SU-DHL-6 (cell line): ENCODE measurements around the gene PTPRQ.

Source experiments
- H2AFZ ChIP-seq: fragments of 200-600 bp; sonication (generic); 2 replicates; pipeline ENCODE4 v1.6.1; 2014; ENCODE audit warnings: low read depth, mild to moderate bottlenecking, moderate library complexity, mixed read lengths, antibody characterized with exemption, low read length; ENCODE audit not compliant: severe bottlenecking
- H3F3A ChIP-seq: fragments of 200-600 bp; shearing (Covaris generic); 2 replicates; pipeline ENCODE4 v1.6.0; 2016; ENCODE audit warnings: antibody characterized with exemption, mild to moderate bottlenecking; ENCODE audit not compliant: insufficient read depth
- H3K27ac ChIP-seq: fragments of 200-600 bp; sonication (generic); 2 replicates; pipeline ENCODE4 v1.5.1; 2016; ENCODE audit warnings: low read depth, mild to moderate bottlenecking, low read length, moderate library complexity, mixed read lengths
- H3K27me3 ChIP-seq: fragments of 200-600 bp; sonication (generic), shearing (Covaris generic); 2 replicates; pipeline ENCODE4 v1.6.0; 2014; ENCODE audit warnings: mild to moderate bottlenecking, low read length
- H3K36me3 ChIP-seq: fragments of 200-600 bp; sonication (generic); 2 replicates; pipeline ENCODE4 v1.6.1; 2014; ENCODE audit warnings: mild to moderate bottlenecking, low read length, mixed read lengths
- H3K4me2 ChIP-seq: fragments of 300-600, 200-600 bp; shearing (Covaris generic), sonication (generic); 2 replicates; pipeline ENCODE4 v1.6.0; 2014; ENCODE audit warnings: low read length, low read depth, mild to moderate bottlenecking; ENCODE audit not compliant: poor library complexity, severe bottlenecking
- H3K4me3 ChIP-seq: fragments of 200-600 bp; sonication (generic); 2 replicates; pipeline ENCODE4 v1.5.1; 2014; ENCODE audit warnings: antibody characterized with exemption, low read length, mild to moderate bottlenecking, mixed read lengths; ENCODE audit not compliant: insufficient read depth, poor library complexity, severe bottlenecking
- H3K79me2 ChIP-seq: fragments of 200-600 bp; sonication (generic); 2 replicates; pipeline ENCODE4 v1.6.1; 2014; ENCODE audit warnings: mild to moderate bottlenecking, low read length, moderate library complexity; ENCODE audit not compliant: insufficient read depth
- H3K9ac ChIP-seq: fragments of 200-600 bp; sonication (generic); 2 replicates; pipeline ENCODE4 v1.7.0; 2014; ENCODE audit warnings: mild to moderate bottlenecking, low read length
- H3K9me2 ChIP-seq: fragments of 200-600 bp; sonication (generic); replicated peaks from 2 replicates; pipeline ENCODE4 v1.6.1; 2014; ENCODE audit warnings: low read length; ENCODE audit not compliant: insufficient read depth
- H3K9me3 ChIP-seq: fragments of 200-600 bp; sonication (generic); 2 replicates; pipeline ENCODE4 v1.6.1; 2014; ENCODE audit warnings: low read length, mixed read lengths; ENCODE audit not compliant: insufficient read depth
- H4K20me1 ChIP-seq: fragments of 200-600 bp; sonication (generic); 2 replicates; pipeline ENCODE4 v1.6.1; 2014; ENCODE audit warnings: low read depth, mild to moderate bottlenecking, antibody characterized with exemption, low read length, moderate library complexity, mixed read lengths
- EZH2phosphoT487 ChIP-seq: fragments of 200-600 bp; sonication (generic), shearing (Covaris generic); conservative IDR thresholded peaks from 2 replicates; pipeline ENCODE4 v1.6.1; 2018; ENCODE audit warnings: mild to moderate bottlenecking, antibody characterized with exemption, low read length, moderate library complexity, mixed read lengths
- TF ChIP-seq, protein P1 (sequence below): fragments of 200-600 bp; sonication (generic); IDR thresholded peaks from one replicate; pipeline ENCODE4 v1.5.1; 2017; ENCODE audit warnings: antibody characterized with exemption, mild to moderate bottlenecking, low read length, moderate library complexity; ENCODE audit not compliant: insufficient read depth, poor library complexity, severe bottlenecking

PTPRQ gene

GRCh38 chr12:80636832-80637231 lies 192.8 kb downstream of the PTPRQ start:
- TF ChIP-seq, protein P1, sequence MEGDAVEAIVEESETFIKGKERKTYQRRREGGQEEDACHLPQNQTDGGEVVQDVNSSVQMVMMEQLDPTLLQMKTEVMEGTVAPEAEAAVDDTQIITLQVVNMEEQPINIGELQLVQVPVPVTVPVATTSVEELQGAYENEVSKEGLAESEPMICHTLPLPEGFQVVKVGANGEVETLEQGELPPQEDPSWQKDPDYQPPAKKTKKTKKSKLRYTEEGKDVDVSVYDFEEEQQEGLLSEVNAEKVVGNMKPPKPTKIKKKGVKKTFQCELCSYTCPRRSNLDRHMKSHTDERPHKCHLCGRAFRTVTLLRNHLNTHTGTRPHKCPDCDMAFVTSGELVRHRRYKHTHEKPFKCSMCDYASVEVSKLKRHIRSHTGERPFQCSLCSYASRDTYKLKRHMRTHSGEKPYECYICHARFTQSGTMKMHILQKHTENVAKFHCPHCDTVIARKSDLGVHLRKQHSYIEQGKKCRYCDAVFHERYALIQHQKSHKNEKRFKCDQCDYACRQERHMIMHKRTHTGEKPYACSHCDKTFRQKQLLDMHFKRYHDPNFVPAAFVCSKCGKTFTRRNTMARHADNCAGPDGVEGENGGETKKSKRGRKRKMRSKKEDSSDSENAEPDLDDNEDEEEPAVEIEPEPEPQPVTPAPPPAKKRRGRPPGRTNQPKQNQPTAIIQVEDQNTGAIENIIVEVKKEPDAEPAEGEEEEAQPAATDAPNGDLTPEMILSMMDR: no peak
- no peak for TF ChIP-seq EZH2phosphoT487
- H3K4me3 ChIP-seq: no peak overlapping the region
- no peaks in the 10 kb centered on the region for H3K9me2 ChIP-seq
- no peak overlapping the region for H3K9ac ChIP-seq
- H3K36me3 ChIP-seq: no peaks in the 10 kb centered on the region
- H3K9me3 ChIP-seq: no peaks in the 10 kb centered on the region
- no peak overlapping the region for H2AFZ ChIP-seq
- H3K4me2 ChIP-seq: no peak overlapping the region
- H3K27ac ChIP-seq: no peak overlapping the region
- H3K27me3 ChIP-seq: no peaks in the 10 kb centered on the region
- H4K20me1 ChIP-seq: no peaks in the 10 kb centered on the region
- no peaks in the 10 kb centered on the region for H3F3A ChIP-seq
- no peaks in the 10 kb centered on the region for H3K79me2 ChIP-seq

GRCh38 chr12:80641936-80642335 lies 197.9 kb downstream of the PTPRQ start:
- Histone ChIP-seq H3K27ac (no peak overlapping the region), H3K9ac (no peak overlapping the region), H3K79me2 (no peaks in the 10 kb centered on the region), H3K27me3 (no peaks in the 10 kb centered on the region), H2AFZ (no peak overlapping the region), H3F3A (no peaks in the 10 kb centered on the region), H4K20me1 (no peaks in the 10 kb centered on the region), H3K9me3 (no peaks in the 10 kb centered on the region), H3K9me2 (no peaks in the 10 kb centered on the region), H3K4me2 (no peak overlapping the region), H3K36me3 (no peaks in the 10 kb centered on the region), H3K4me3 (no peak overlapping the region)
- TF ChIP-seq EZH2phosphoT487: no peak
- TF ChIP-seq, protein P1: no peak

DNA sequence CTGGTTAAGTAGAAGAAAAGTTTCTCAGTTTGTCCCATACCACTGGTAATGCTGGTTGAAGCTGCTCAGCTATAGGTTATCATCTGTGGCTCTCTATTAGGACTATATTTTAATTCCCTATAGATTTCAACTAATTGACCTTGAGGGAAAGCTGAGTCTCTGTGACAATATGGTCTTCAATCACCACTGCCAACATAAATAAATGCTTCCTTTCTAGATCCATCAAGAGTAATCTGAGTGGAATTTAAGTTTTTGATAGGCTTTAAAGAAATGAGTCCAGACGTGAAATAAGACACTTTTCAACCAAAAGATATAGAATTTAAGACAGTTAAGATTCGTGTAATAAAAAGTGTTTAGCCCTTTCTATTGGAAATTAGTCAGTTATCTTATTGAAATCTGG lies 199.9 kb downstream of the PTPRQ start:
- Histone ChIP-seq H3K9me2 (no peaks in the 10 kb centered on the region), H3K9me3 (no peaks in the 10 kb centered on the region), H3K36me3 (no peaks in the 10 kb centered on the region), H3K27me3 (no peaks in the 10 kb centered on the region), H4K20me1 (no peaks in the 10 kb centered on the region), H3K4me2 (no peak overlapping the region), H2AFZ (no peak overlapping the region), H3K9ac (no peak overlapping the region), H3K79me2 (no peaks in the 10 kb centered on the region), H3F3A (no peaks in the 10 kb centered on the region), H3K27ac (no peak overlapping the region), H3K4me3 (no peak overlapping the region)
- TF ChIP-seq, protein P1: no peak
- TF ChIP-seq EZH2phosphoT487: no peak
